Activated T-cell treated with anti-CD3 and anti-CD28 coated beads for 24 hours (primary cell): ENCODE measurements around the gene NUTM2E.
"Not testable (repeated sequence)": the region's sequence is repeated elsewhere in the genome, so short reads cannot be mapped to it uniquely, and the experiment has no call there.

ENCODE experiments used
- DNase-seq: peaks from one replicate; pipeline ENCODE4 v3.0.0-alpha.2; 2020; ENCODE audit warnings: low read depth

Gene NUTM2E

DNA sequence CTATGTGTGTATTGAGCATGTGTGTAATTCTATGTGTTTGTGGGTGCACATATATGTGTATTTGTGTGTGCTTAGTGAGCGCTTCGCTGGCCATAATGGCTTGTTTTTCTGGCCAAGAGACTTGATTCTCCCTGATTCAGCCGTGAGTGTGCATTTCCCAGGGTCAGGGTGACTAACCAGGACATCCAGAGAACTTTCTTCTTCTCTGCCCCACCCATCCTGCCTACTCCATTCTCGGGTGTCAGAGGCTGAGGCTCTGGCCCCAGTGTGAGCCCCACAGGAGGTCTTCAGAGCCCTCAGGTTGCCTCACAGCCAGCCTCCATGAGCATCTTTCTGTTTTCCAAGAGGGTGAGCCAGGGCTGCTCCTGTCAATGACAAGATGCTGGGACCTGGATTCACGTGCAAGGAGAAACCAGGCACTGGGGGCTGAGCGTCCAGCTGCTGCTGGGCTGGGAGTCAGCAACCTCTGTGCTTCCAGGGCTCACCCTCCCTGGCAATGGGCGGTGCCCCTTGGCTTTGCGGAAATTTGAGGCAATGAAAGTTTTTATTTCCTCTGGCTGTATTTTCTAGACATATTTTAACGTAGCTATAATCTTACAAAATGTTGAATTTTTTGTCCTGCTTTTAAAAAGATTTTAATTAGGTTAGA lies 40.5 kb downstream of the NUTM2E start:
- DNase-seq, result not testable (repeated sequence)

GRCh38 chr10:79868023-79868422 lies 41.5 kb downstream of the NUTM2E start:
- DNase-seq, result not testable (repeated sequence)

- DNase-seq, result not testable (repeated sequence)
Measured at GRCh38 chr10:79869439-79870097, 43.0 kb downstream of the NUTM2E start.

- not testable (repeated sequence) for DNase-seq
Measured at GRCh38 chr10:79871729-79872128, 45.2 kb downstream of the NUTM2E start.
